Lower leg skin (tissue), 3 donors: ENCODE measurements around the gene EN1.

ENCODE experiments used
- POLR2A ChIP-seq, 2 donors: fragments of 450-650 bp; IDR thresholded peaks; one replicate each; pipeline ENCODE4 v1.6.1; 2016 to 2017; ENCODE audit warnings: antibody characterized with exemption in 2 of 2, mild to moderate bottlenecking in 1 of 2, moderate library complexity in 1 of 2
- TF ChIP-seq, protein P1 (sequence below), 3 donors: fragments of 450-650 bp; IDR thresholded peaks; one replicate each; pipeline ENCODE4 v1.5.1; 2016; ENCODE audit warnings: antibody characterized with exemption in 3 of 3, mild to moderate bottlenecking in 3 of 3, moderate library complexity in 2 of 3

DNA sequence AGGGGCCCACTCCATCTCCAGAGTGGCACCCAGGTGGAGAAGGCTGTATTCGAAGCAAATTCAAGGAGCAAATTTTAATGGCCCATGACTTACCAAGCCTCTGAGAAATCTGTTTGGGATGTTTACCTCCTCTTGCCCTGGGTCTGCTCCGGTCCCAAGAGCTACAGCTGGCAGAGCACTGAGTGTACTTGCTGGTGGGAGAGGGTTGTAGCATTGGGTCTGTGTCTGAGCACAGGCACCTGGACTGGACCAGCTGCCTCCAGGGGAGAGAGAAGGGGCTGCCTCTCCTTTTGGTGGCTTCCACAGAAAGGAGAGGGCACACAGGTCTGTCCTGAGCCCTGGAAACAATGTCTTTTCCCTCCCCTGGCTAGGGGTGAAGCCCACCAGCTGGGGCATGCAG lies 9.8 kb downstream of the EN1 start:
- no peak for TF ChIP-seq POLR2A (IDR thresholded peaks at IDR 0.05)
- TF ChIP-seq, protein P1, sequence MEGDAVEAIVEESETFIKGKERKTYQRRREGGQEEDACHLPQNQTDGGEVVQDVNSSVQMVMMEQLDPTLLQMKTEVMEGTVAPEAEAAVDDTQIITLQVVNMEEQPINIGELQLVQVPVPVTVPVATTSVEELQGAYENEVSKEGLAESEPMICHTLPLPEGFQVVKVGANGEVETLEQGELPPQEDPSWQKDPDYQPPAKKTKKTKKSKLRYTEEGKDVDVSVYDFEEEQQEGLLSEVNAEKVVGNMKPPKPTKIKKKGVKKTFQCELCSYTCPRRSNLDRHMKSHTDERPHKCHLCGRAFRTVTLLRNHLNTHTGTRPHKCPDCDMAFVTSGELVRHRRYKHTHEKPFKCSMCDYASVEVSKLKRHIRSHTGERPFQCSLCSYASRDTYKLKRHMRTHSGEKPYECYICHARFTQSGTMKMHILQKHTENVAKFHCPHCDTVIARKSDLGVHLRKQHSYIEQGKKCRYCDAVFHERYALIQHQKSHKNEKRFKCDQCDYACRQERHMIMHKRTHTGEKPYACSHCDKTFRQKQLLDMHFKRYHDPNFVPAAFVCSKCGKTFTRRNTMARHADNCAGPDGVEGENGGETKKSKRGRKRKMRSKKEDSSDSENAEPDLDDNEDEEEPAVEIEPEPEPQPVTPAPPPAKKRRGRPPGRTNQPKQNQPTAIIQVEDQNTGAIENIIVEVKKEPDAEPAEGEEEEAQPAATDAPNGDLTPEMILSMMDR (IDR thresholded peaks at IDR 0.05) = no peak
